Osteoblast (primary cell): ENCODE measurements around the gene RUNX2. TPM values are rescaled to one million over a fixed set of nuclear protein-coding genes. Genes with fewer than 3 reads are reported as not detected.

Experiments
- DNase-seq: peaks from one replicate; pipeline ENCODE4 v3.0.0; 2011; ENCODE audit warnings: low spot score, mixed read lengths; ENCODE audit not compliant: insufficient read length; ENCODE audit errors: missing footprints
- H2AFZ ChIP-seq: 2 replicates; pipeline ENCODE4 v1.6.0; 2011; ENCODE audit warnings: mild to moderate bottlenecking, low read length
- H3K27ac ChIP-seq: 2 replicates; pipeline ENCODE4 v1.5.1; 2011; ENCODE audit warnings: mild to moderate bottlenecking, low read depth, low read length, moderate library complexity
- H3K27me3 ChIP-seq: 2 replicates; pipeline ENCODE4 v1.6.0; 2012; ENCODE audit warnings: mild to moderate bottlenecking, control low read depth, inconsistent platforms, low read length, moderate library complexity; ENCODE audit not compliant: insufficient read depth
- H3K36me3 ChIP-seq: 2 replicates; pipeline ENCODE4 v1.5.1; 2011; ENCODE audit warnings: mild to moderate bottlenecking, low read length, control low read depth, moderate library complexity; ENCODE audit not compliant: insufficient read depth
- H3K4me1 ChIP-seq: 2 replicates; pipeline ENCODE4 v1.5.1; 2011; ENCODE audit warnings: mild to moderate bottlenecking, low read length, control low read depth, moderate library complexity; ENCODE audit not compliant: insufficient read depth
- H3K4me2 ChIP-seq: 2 replicates; pipeline ENCODE4 v1.6.0; 2011; ENCODE audit warnings: mild to moderate bottlenecking, low read length; ENCODE audit not compliant: insufficient read depth
- H3K4me3 ChIP-seq: fragments of 200-600 bp; sonication (generic); 3 replicates; pipeline ENCODE4 v1.5.1; 2012; ENCODE audit warnings: mild to moderate bottlenecking, low read length, inconsistent platforms; ENCODE audit not compliant: insufficient read depth
- H3K79me2 ChIP-seq: 2 replicates; pipeline ENCODE4 v1.6.0; 2012; ENCODE audit warnings: mild to moderate bottlenecking, low read length, control low read depth, inconsistent platforms; ENCODE audit not compliant: insufficient read depth
- H3K9me3 ChIP-seq: 2 replicates; pipeline ENCODE4 v1.5.1; 2011; ENCODE audit warnings: low read depth, low read length, control low read depth
- H4K20me1 ChIP-seq: 2 replicates; pipeline ENCODE4 v1.6.0; 2012; ENCODE audit warnings: mild to moderate bottlenecking, low read length, control low read depth; ENCODE audit not compliant: insufficient read depth
- total RNA-seq: library from RNA; depleted of rRNA; stranded (reverse); fragments of >200 nt; gene quantifications from 2 replicates; pipeline ENCODE4 v1.2.3, GENCODE V29; 2012
- TF ChIP-seq, protein P1 (sequence below): IDR thresholded peaks from 2 replicates; pipeline ENCODE4 v1.5.1; 2011; ENCODE audit warnings: mild to moderate bottlenecking, low read depth, low read length, moderate library complexity; ENCODE audit errors: extremely low read depth

RUNX2 gene
- total RNA-seq, 1 donor: 30.0 TPM

DNA sequence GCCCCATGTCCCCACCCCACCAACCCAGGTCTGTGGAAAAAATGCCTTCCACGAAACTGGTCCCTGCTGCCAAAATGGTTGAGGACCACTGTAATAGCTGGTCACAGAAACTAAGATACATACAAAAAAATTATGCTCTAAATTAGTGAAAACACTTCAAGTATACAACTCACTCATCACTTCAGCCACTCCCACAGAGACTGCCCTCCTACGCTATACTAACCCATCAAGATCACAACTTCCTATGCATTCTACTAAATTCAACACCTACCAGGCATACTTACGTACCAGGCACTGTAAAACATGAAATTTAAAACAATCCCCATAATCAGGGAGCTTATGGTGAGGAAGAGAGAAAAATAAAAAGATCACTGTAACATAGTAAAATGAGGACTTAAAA is 22.9 kb downstream of the RUNX2 start:
- Histone ChIP-seq H3K9me3 (no peaks in the 10 kb centered on the region), H3K4me2 (no peak overlapping the region), H2AFZ (no peak overlapping the region), H3K27ac (no peak overlapping the region), H3K27me3 (no peaks in the 10 kb centered on the region), H3K4me3 (no peak overlapping the region), H3K79me2 (no peaks in the 10 kb centered on the region), H3K4me1 (peaks cover 4% of the 10 kb centered on the region), H3K36me3 (no peaks in the 10 kb centered on the region), H4K20me1 (no peaks in the 10 kb centered on the region)
- DNase-seq: no peak
- TF ChIP-seq, protein P1, sequence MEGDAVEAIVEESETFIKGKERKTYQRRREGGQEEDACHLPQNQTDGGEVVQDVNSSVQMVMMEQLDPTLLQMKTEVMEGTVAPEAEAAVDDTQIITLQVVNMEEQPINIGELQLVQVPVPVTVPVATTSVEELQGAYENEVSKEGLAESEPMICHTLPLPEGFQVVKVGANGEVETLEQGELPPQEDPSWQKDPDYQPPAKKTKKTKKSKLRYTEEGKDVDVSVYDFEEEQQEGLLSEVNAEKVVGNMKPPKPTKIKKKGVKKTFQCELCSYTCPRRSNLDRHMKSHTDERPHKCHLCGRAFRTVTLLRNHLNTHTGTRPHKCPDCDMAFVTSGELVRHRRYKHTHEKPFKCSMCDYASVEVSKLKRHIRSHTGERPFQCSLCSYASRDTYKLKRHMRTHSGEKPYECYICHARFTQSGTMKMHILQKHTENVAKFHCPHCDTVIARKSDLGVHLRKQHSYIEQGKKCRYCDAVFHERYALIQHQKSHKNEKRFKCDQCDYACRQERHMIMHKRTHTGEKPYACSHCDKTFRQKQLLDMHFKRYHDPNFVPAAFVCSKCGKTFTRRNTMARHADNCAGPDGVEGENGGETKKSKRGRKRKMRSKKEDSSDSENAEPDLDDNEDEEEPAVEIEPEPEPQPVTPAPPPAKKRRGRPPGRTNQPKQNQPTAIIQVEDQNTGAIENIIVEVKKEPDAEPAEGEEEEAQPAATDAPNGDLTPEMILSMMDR: no peak

DNA sequence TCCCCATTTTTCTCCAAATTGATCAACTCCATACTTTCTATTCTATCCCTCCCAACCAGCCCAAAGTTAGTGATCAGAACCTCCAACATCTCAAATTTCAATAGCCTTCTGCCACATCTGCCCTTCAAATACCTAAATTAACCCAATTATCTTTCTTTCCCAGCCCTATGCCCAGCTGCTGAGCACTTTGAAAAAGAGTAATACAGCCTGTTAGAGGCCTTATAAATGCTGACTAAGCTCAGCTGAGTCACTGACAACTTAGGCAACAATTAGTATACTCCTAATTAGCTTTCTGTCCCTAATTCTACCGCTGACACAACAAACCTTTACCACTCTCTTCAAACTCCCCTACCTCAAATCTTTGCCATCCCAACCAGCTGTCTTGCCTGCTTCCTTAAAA is 23.5 kb downstream of the RUNX2 start:
- H3K79me2 ChIP-seq: no peaks in the 10 kb centered on the region
- no peaks in the 10 kb centered on the region for H3K36me3 ChIP-seq
- no peak overlapping the region for H3K27ac ChIP-seq
- no peaks in the 10 kb centered on the region for H3K27me3 ChIP-seq
- peaks cover 4% of the 10 kb centered on the region for H3K4me1 ChIP-seq
- no peak overlapping the region for H2AFZ ChIP-seq
- TF ChIP-seq, protein P1: no peak
- H4K20me1 ChIP-seq: no peaks in the 10 kb centered on the region
- no peak for DNase-seq
- no peaks in the 10 kb centered on the region for H3K9me3 ChIP-seq
- no peak overlapping the region for H3K4me3 ChIP-seq
- no peak overlapping the region for H3K4me2 ChIP-seq

DNA sequence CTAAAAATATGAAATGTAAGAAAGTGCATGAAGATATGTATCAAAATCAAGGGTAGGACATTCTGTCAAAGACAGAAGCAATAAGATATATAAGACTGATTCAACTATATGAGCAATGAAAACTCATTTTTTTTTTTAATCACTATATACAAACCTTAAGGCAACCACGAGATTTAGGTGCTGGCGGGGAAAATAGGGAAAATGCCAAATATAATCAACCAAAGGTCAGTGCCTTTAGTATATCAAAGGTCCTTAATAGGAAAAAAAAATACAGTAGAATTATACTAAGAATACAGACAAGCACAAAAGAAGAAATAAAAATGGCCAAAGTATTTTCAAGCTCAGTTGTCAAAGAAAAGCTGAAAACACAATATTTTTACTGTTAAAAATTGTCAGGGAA is 25.5 kb downstream of the RUNX2 start:
- Histone ChIP-seq H3K36me3 (no peaks in the 10 kb centered on the region), H3K4me2 (no peak overlapping the region), H3K79me2 (no peaks in the 10 kb centered on the region), H3K9me3 (no peaks in the 10 kb centered on the region), H3K4me3 (no peak overlapping the region), H2AFZ (no peak overlapping the region), H4K20me1 (no peaks in the 10 kb centered on the region), H3K4me1 (peaks cover 4% of the 10 kb centered on the region), H3K27me3 (no peaks in the 10 kb centered on the region), H3K27ac (no peak overlapping the region)
- TF ChIP-seq, protein P1: no peak
- DNase-seq: no peak

DNA sequence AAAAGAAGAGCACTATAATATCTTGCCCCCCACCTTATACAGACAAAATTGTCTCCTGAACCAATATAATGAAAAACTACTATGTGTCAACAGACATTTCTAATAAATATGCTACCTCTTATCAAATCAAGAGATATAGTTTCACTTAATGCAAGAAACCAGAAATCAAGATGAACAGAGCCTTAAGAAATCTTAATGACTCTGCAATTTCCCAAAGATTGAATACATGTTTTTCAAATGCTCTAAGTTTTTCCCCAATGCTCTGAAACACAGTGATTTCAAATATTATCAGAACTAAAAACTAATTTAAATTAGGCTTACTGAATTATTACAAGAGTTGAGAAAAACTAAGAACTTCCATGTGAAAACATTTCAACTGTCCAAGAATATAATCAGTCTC is 36.3 kb downstream of the RUNX2 start:
- Histone ChIP-seq H3K27ac (no peak overlapping the region), H3K27me3 (no peaks in the 10 kb centered on the region), H4K20me1 (no peaks in the 10 kb centered on the region), H2AFZ (no peak overlapping the region), H3K79me2 (no peaks in the 10 kb centered on the region), H3K4me2 (no peak overlapping the region), H3K36me3 (no peaks in the 10 kb centered on the region), H3K9me3 (no peaks in the 10 kb centered on the region), H3K4me3 (no peak overlapping the region), H3K4me1 (no peaks in the 10 kb centered on the region)
- DNase-seq: no peak
- TF ChIP-seq, protein P1: no peak
